K562 (cell line): ENCODE data around the gene FIBIN. TPM values are rescaled to one million over a fixed set of nuclear protein-coding genes. Genes with fewer than 3 reads are reported as not detected.

Source experiments
- ATAC-seq: fragments of 200-7000 bp; cut with Tn5 transposase; 3 replicates; pipeline ENCODE4 v1.9.1; 2020; ENCODE audit warnings: moderate library complexity
- BruUV-seq: library from RNA; stranded (reverse); fragments of 400-500 nt; replicated peaks from 2 replicates; lab custom pipeline; 2021; lab: Mats Ljungman, UMichigan
- CTCF ChIA-PET: fragments of 300-600 bp; formaldehyde crosslinking; extraction: SDS; loops from one replicate; lab custom pipeline; 2021; ENCODE audit warnings: low intra/inter-chr PET ratio; lab: Yijun Ruan, JAX
- POLR2A ChIA-PET: fragments of 300-600, 350-650 bp; sonication (Branson Sonifier 250); formaldehyde crosslinking; extraction: SDS; loops from one replicate; lab custom pipeline; 2021; ENCODE audit warnings: antibody characterized with exemption, inconsistent platforms; lab: Yijun Ruan, JAX
- DNase-seq, 4 experiments: peaks; one replicate each; pipeline versions ENCODE4 v3.0.0 to v3.0.0-alpha.2; 2011 to 2018; ENCODE audit warnings: low spot score in 3 of 4, mixed read lengths in 3 of 4; ENCODE audit errors: extremely low read depth in 1 of 4
- FAIRE-seq: peaks from 2 replicates; lab custom pipeline; 2011; peaks lifted over from hg19 to GRCh38; lab: Jason Lieb, UNC
- H2AFZ ChIP-seq: 2 replicates; pipeline ENCODE4 v1.6.0; 2011; ENCODE audit warnings: low read depth, low read length, control low read depth, inconsistent platforms
- H3K27ac ChIP-seq: fragments of 200-600 bp; 3 replicates; pipeline ENCODE4 v1.8.0; 2011; ENCODE audit warnings: low read depth, mild to moderate bottlenecking, control low read depth, inconsistent platforms, low read length, moderate library complexity, mixed read lengths; ENCODE audit errors: extremely low read depth
- H3K27me3 ChIP-seq, 2 experiments: fragments of 300-600 bp in 1 of 2; 2 replicates in 1 of 2; 3 replicates in 1 of 2; pipeline versions ENCODE4 v1.6.0 to v1.8.0; 2011; ENCODE audit warnings: inconsistent platforms in 2 of 2, low read length in 2 of 2, mild to moderate bottlenecking in 1 of 2, mixed read lengths in 1 of 2, moderate library complexity in 1 of 2; ENCODE audit not compliant: control insufficient read depth in 2 of 2, insufficient read depth in 2 of 2
- H3K36me3 ChIP-seq: fragments of 300-600 bp; 3 replicates; pipeline ENCODE4 v1.8.0; 2011; ENCODE audit warnings: mild to moderate bottlenecking, low read length, inconsistent platforms; ENCODE audit not compliant: control insufficient read depth, insufficient read depth
- H3K4me1 ChIP-seq, 2 experiments: fragments of 200-600 bp in 1 of 2; replicated peaks in 1 of 2; 2 replicates in 1 of 2; 3 replicates in 1 of 2; pipeline versions ENCODE4 v1.5.1 to v1.8.0; 2011; ENCODE audit warnings: inconsistent platforms in 2 of 2, low read length in 2 of 2, mild to moderate bottlenecking in 1 of 2, mixed read lengths in 1 of 2, moderate library complexity in 1 of 2; ENCODE audit not compliant: control insufficient read depth in 2 of 2, insufficient read depth in 2 of 2
- H3K4me2 ChIP-seq: 2 replicates; pipeline ENCODE4 v1.6.1; 2011; ENCODE audit warnings: low read length, control low read depth, inconsistent platforms, mixed read lengths; ENCODE audit not compliant: insufficient read depth
- H3K4me3 ChIP-seq: fragments of 200-600 bp; sonication (generic), shearing (Covaris generic); 2 replicates; pipeline ENCODE4 v1.5.1; 2016; ENCODE audit warnings: control low read depth, inconsistent platforms
- H3K79me2 ChIP-seq: fragments of 200-600 bp; 3 replicates; pipeline ENCODE4 v1.8.0; 2011; ENCODE audit warnings: low read length, inconsistent platforms; ENCODE audit not compliant: control insufficient read depth, insufficient read depth
- H3K9ac ChIP-seq, 2 experiments: 2 replicates each; pipeline versions ENCODE4 v1.6.0 to v1.6.1; 2011; ENCODE audit warnings: low read depth in 2 of 2, low read length in 2 of 2, control low read depth in 1 of 2, inconsistent platforms in 1 of 2, mild to moderate bottlenecking in 1 of 2, mixed read lengths in 1 of 2; ENCODE audit not compliant: insufficient read depth in 1 of 2
- H3K9me1 ChIP-seq: one replicate; pipeline ENCODE4 v1.6.0; 2011; ENCODE audit warnings: inconsistent platforms, mild to moderate bottlenecking, low read length, moderate library complexity; ENCODE audit not compliant: control insufficient read depth, insufficient read depth
- H3K9me3 ChIP-seq: replicated peaks from 2 replicates; pipeline ENCODE4 v1.5.1; 2011; ENCODE audit warnings: low read depth, low read length, inconsistent platforms; ENCODE audit not compliant: control insufficient read depth, insufficient read depth
- H4K20me1 ChIP-seq: replicated peaks from 2 replicates; pipeline ENCODE4 v1.6.1; 2011; ENCODE audit warnings: low read length, inconsistent platforms, mixed read lengths; ENCODE audit not compliant: control insufficient read depth, insufficient read depth
- DPF2 ChIP-seq: fragments of 450-650 bp; IDR thresholded peaks from 2 replicates; pipeline ENCODE4 v1.6.1; 2016
- GABPB1 ChIP-seq: sonication (generic); formaldehyde crosslinking; IDR thresholded peaks from 2 replicates; pipeline ENCODE4 v1.8.0; 2022; ENCODE audit warnings: mild to moderate bottlenecking, missing genetic modification reagents
- HDAC3 ChIP-seq: fragments of 450-650 bp; IDR thresholded peaks from 2 replicates; pipeline ENCODE4 v1.6.1; 2018; ENCODE audit warnings: borderline replicate concordance, mild to moderate bottlenecking, moderate library complexity; ENCODE audit not compliant: partially characterized antibody
- HNRNPUL1 ChIP-seq: fragments of 200-400 bp; formaldehyde crosslinking; IDR thresholded peaks from 2 replicates; pipeline ENCODE4 v1.6.1; 2017; ENCODE audit warnings: low read length
- NUFIP1 ChIP-seq: fragments of 450-650 bp; IDR thresholded peaks from 2 replicates; pipeline ENCODE4 v1.6.1; 2018; ENCODE audit not compliant: partially characterized antibody
- PCBP1 ChIP-seq: fragments of 200-400 bp; formaldehyde crosslinking; IDR thresholded peaks from 2 replicates; pipeline ENCODE4 v1.6.1; 2018; ENCODE audit warnings: mild to moderate bottlenecking, low read depth, low read length; ENCODE audit not compliant: poor library complexity, severe bottlenecking
- PTRF ChIP-seq: fragments of 450-650 bp; IDR thresholded peaks from 2 replicates; pipeline ENCODE4 v1.6.1; 2016; ENCODE audit warnings: mild to moderate bottlenecking, missing genetic modification characterization, missing compliant biosample characterization
- SREBF2 ChIP-seq: sonication (generic); formaldehyde crosslinking; IDR thresholded peaks from 2 replicates; pipeline ENCODE4 v1.4.0; 2020; ENCODE audit warnings: mild to moderate bottlenecking, missing genetic modification reagents
- TSC22D4 ChIP-seq: fragments of 450-650 bp; IDR thresholded peaks from 2 replicates; pipeline ENCODE4 v1.6.1; 2016; ENCODE audit warnings: missing genetic modification characterization, missing biosample characterization, control low read depth
- WGBS: fragments of 100-300 bp; shearing (Covaris generic); methylation state at CpG from one replicate; pipeline ENCODE4 v1.1.6; 2016; ENCODE audit warnings: low coverage, mixed read lengths; ENCODE audit not compliant: insufficient coverage; ENCODE audit errors: missing lambda C conversion rate; 5-methylcytosine and 5-hydroxymethylcytosine counted together
- in situ Hi-C: fragments of 300-500 bp; cut with MboI; formaldehyde crosslinking; loops from 4 replicates; pipeline ENCODE4 v1.15.0; 2018; ENCODE audit warnings: inconsistent platforms, mixed read lengths
- intact Hi-C: fragments of 100-400 bp; cut with micrococcal nuclease; formaldehyde crosslinking; loops from 2 replicates; pipeline ENCODE4 v1.14.2; 2022
- polyA plus RNA-seq, 8 experiments: library from polyadenylated mRNA; depleted of rRNA in 4 of 8; stranded (reverse) in 5 of 8; unstranded in 3 of 8; fragments of >200 nt; fragmentation: Nextera tagmentation in 2 of 8; fragmentation: Illumina TruSeq in 1 of 8; extraction: Ambion mirVana in 2 of 8; extraction: Trizol in 1 of 8; gene quantifications; 2 replicates each; pipeline versions ENCODE4 v1.2.1 to v1.2.3, GENCODE V29; 2011 to 2014; ENCODE audit warnings: inconsistent platforms in 1 of 8, missing spikeins in 1 of 8
- total RNA-seq, 7 experiments: library from RNA; depleted of rRNA in 6 of 7; stranded (reverse); fragments of >200 nt in 6 of 7; fragmentation: Illumina TruSeq in 2 of 7; extraction: Trizol in 2 of 7; gene quantifications; 2 replicates each; pipeline versions ENCODE4 v1.2.1 to v1.2.3, GENCODE V29; 2011 to 2021; ENCODE audit warnings: low replicate concordance in 1 of 7

The FIBIN gene
- total and polyA plus RNA-seq, 9 of the 15 experiments (the other 6 are each of a cell fraction or from before 2014, with no cell fraction given), result not detected

DNA sequence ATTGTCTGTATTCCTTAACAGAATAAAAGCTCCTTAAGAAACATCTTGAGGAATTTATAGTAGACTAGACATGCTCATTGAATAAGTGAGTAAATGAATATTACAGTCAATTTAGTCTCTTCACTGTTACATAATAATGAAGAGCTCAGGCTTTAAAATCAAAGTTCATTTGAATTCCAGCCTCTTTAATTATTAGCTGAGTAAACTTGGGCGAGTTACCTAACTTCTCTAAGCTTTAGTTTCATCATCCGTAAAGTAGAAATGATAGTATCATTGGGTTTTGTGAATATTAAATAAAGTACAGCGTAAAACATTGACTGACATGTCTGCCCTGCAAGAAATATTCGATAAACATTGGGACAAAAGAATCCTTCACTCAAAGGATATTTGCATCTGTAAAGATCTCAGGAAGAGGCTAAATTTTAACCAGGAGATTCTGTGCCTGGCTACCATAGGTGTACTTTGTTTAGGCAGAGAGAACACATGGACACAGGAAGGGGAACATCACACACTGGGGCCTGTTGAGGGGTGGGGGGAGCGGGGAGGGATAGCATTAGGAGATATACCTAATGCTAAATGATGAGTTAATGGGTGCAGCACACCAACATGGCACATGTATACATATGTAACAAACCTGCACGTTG, 31.5 kb downstream of the FIBIN start:
- intact Hi-C loops, result no loop called here
- ChIA-PET CTCF (no interaction called here), POLR2A (no interaction called here)
- Histone ChIP-seq H3K27me3 (no peaks in the 10 kb centered on the region), H3K36me3 (no peaks in the 10 kb centered on the region), H3K4me1 (no peaks in the 10 kb centered on the region), H3K9me3 (no peaks in the 10 kb centered on the region), H3K4me2 (no peak overlapping the region), H3K27ac (no peak overlapping the region), H3K4me3 (no peak overlapping the region), H3K9ac (no peak overlapping the region), H3K9me1 (no peaks in the 10 kb centered on the region), H4K20me1 (no peaks in the 10 kb centered on the region), H3K79me2 (no peaks in the 10 kb centered on the region), H2AFZ (no peak overlapping the region)
- no peak for DNase-seq
- TF ChIP-seq SREBF2 (CRISPR knock-in tag), result no peak
- TF ChIP-seq HNRNPUL1, result no peak
- no peak for TF ChIP-seq PTRF (tag)
- TF ChIP-seq DPF2, result no peak
- TF ChIP-seq TSC22D4 (tag), result no peak
- no peak for TF ChIP-seq GABPB1
- TF ChIP-seq NUFIP1, result no peak
- no peak for TF ChIP-seq HDAC3
- no peak for TF ChIP-seq PCBP1
- no peak for FAIRE-seq
- no TSS peak for BruUV-seq
- 3% methylated on average over 5 of the region's 6 CpGs for WGBS
- in situ Hi-C loops, result no loop called here
- no peak for ATAC-seq
